Glutamatergic neuron (in vitro differentiated cells): Measurements from ENCODE around the gene PBX1. TPM values are rescaled to one million over a fixed set of nuclear protein-coding genes. Genes with fewer than 3 reads are reported as not detected.

Experiments
- DNase-seq: peaks from one replicate; pipeline ENCODE4 v3.0.0; 2022
- H3K27ac Mint-ChIP-seq: one replicate; pipeline ENCODE4 v1.8.0; 2020; ENCODE audit warnings: mild to moderate bottlenecking, mixed read lengths, inconsistent platforms; ENCODE audit not compliant: unreplicated experiment
- H3K27me3 Mint-ChIP-seq: one replicate; pipeline ENCODE4 v1.8.0; 2020; ENCODE audit warnings: mild to moderate bottlenecking, moderate library complexity, mixed read lengths, inconsistent platforms; ENCODE audit not compliant: unreplicated experiment
- H3K36me3 Mint-ChIP-seq: one replicate; pipeline ENCODE4 v1.8.0; 2020; ENCODE audit warnings: mild to moderate bottlenecking, mixed read lengths, inconsistent platforms; ENCODE audit not compliant: unreplicated experiment
- H3K4me1 Mint-ChIP-seq: one replicate; pipeline ENCODE4 v1.8.0; 2020; ENCODE audit warnings: mild to moderate bottlenecking, low read depth, mixed read lengths, inconsistent platforms; ENCODE audit not compliant: unreplicated experiment
- H3K4me3 Mint-ChIP-seq: one replicate; pipeline ENCODE4 v1.8.0; 2020; ENCODE audit warnings: mild to moderate bottlenecking, mixed read lengths, inconsistent platforms; ENCODE audit not compliant: unreplicated experiment
- H3K9me3 Mint-ChIP-seq: one replicate; pipeline ENCODE4 v1.8.0; 2020; ENCODE audit warnings: mild to moderate bottlenecking, moderate library complexity, mixed read lengths, inconsistent platforms; ENCODE audit not compliant: unreplicated experiment
- total RNA-seq: library from RNA; stranded (reverse); fragmentation: NEBNext Ultra II Directional; extraction: Animal tissue kit (Norgen Biotek cat#: 25700); gene quantifications from one replicate; pipeline ENCODE4 v1.2.1, GENCODE V29; 2021; ENCODE audit not compliant: unreplicated experiment
- TF ChIP-seq, protein P1 (sequence below): fragments of 200-600 bp; sonication (generic); IDR thresholded peaks from one replicate; pipeline ENCODE4 v1.5.0; 2021; ENCODE audit not compliant: partially characterized antibody, unreplicated experiment

The PBX1 gene
- total RNA-seq, 1 donor from 2014 or later = 98.7 TPM

DNA sequence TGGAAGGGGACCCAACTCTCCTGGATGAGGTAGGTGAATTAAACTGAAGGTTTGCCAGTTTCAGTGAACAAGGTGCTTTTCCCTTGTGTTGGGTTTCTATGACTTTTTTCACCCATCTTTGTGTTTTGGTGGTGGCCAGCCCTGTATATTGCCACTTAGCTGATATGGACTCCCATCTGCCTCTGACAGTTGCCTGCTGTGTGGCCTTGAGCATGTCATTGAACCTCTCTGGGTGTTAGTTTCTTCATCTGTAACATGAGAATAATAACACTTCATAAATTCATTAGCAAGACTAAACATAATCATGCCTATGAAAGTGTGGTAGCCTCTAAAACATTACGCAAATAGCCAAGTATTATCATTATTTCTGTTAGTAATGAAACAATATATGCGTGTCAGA is 141.7 kb downstream of the PBX1 start:
- no peak for DNase-seq
- H3K9me3 Mint-ChIP-seq = peaks cover 2% of the 10 kb centered on the region
- no peak overlapping the region for H3K27ac Mint-ChIP-seq
- no peaks in the 10 kb centered on the region for H3K36me3 Mint-ChIP-seq
- peaks cover 23% of the 10 kb centered on the region for H3K4me1 Mint-ChIP-seq
- no peak overlapping the region for H3K4me3 Mint-ChIP-seq
- TF ChIP-seq, protein P1, sequence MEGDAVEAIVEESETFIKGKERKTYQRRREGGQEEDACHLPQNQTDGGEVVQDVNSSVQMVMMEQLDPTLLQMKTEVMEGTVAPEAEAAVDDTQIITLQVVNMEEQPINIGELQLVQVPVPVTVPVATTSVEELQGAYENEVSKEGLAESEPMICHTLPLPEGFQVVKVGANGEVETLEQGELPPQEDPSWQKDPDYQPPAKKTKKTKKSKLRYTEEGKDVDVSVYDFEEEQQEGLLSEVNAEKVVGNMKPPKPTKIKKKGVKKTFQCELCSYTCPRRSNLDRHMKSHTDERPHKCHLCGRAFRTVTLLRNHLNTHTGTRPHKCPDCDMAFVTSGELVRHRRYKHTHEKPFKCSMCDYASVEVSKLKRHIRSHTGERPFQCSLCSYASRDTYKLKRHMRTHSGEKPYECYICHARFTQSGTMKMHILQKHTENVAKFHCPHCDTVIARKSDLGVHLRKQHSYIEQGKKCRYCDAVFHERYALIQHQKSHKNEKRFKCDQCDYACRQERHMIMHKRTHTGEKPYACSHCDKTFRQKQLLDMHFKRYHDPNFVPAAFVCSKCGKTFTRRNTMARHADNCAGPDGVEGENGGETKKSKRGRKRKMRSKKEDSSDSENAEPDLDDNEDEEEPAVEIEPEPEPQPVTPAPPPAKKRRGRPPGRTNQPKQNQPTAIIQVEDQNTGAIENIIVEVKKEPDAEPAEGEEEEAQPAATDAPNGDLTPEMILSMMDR = no peak
- no peaks in the 10 kb centered on the region for H3K27me3 Mint-ChIP-seq

DNA sequence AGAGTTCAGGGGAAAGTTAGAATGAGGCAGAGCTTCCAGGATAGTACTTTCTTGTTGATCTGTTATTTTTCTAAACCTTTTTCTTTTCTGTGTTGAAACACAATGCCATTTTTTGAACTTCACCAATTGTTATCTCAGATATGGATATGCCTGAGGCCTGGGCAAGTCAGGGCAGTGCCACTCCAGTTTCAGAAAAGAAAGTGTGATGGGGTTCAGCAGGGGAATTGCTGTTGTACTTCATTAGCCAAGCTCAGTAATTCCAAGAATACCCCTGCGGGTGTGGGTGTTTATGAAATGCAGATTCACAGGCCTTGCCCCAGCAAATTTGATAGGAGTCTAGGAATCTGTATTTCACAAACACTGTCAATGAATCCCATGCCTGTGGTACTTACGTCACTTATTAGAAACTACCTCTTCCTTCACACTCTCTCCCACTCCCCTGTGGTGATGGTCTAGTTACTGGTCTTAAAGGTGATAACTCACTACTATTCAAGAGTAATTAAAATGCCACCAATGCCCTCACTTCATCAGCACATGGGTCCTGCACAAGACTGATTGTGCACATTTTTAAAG is 142.3 kb downstream of the PBX1 start:
- no peaks in the 10 kb centered on the region for H3K36me3 Mint-ChIP-seq
- TF ChIP-seq, protein P1 = no peak
- no peak overlapping the region for H3K4me3 Mint-ChIP-seq
- H3K27ac Mint-ChIP-seq = no peak overlapping the region
- no peaks in the 10 kb centered on the region for H3K27me3 Mint-ChIP-seq
- H3K9me3 Mint-ChIP-seq = peaks cover 2% of the 10 kb centered on the region
- peaks cover 23% of the 10 kb centered on the region for H3K4me1 Mint-ChIP-seq
- DNase-seq = no peak

DNA sequence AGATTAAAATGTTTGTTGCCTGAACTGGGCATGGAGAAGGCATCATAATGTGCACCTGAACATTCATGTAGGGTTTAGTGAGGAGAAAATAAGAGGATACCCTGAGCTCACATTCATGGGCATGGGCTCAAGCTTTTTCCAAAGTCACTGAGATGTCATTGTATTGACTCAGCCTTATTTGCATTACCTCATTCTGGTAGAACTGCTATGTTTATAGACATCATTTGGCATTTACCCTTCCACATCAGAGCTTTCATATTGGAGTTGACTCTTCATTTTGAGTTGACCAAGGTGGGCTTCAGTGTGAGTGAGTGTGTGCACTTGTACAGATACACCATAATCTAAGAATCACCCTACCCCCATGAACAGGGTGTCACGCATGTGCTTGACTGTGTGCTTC is 143.2 kb downstream of the PBX1 start:
- Mint-ChIP-seq H3K9me3 (peaks cover 4% of the 10 kb centered on the region), H3K27ac (peak overlapping the region; percentile 4), H3K36me3 (no peaks in the 10 kb centered on the region), H3K4me1 (peaks cover 32% of the 10 kb centered on the region), H3K27me3 (no peaks in the 10 kb centered on the region), H3K4me3 (peak overlapping the region; percentile 26)
- DNase-seq = no peak
- TF ChIP-seq, protein P1 = no peak

DNA sequence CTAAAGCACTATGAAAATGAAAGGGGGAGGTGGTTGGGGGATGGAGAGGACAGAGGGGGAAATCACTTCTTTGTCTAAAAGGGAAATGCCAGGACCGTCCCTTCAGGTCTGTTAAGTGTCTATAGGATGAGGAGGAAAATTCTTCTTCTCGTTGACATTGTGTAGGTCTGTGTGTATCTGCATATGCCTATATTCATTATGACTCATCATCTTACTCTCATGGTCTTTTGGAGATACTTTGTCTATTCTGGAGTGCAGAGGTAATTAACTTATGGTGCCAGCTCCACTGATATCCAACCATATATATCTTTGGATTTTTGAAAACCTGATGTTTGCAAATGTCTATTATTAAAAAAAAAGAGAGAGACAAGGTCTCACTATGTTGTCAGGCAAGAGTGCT is 143.7 kb downstream of the PBX1 start:
- H3K36me3 Mint-ChIP-seq = no peaks in the 10 kb centered on the region

DNA sequence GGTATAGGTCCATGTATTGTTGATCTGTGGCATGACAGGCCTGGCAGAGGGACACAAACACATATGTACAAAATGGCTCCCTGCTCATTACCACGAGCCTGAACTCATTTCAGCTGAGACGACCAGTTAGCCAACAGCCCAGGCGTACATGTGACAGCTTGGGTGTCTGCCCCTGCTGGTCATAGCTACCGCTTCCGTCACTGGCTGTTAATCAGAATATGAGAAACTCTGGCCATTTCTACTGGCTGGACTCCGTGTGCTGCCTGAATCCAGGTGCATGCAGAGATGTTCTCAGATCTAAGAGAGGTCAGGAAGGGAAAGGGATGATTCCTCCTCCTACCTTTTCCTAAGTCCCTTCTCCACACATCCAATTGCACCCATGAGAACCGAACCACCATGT is 144.5 kb downstream of the PBX1 start:
- no peak overlapping the region for H3K4me3 Mint-ChIP-seq
- peaks cover 37% of the 10 kb centered on the region for H3K4me1 Mint-ChIP-seq

More for the DNA sequence above, 143.7 kb downstream of the PBX1 start:
- Mint-ChIP-seq H3K4me1 (peaks cover 35% of the 10 kb centered on the region), H3K27ac (no peak overlapping the region), H3K27me3 (no peaks in the 10 kb centered on the region), H3K4me3 (no peak overlapping the region), H3K9me3 (peaks cover 6% of the 10 kb centered on the region)
- TF ChIP-seq, protein P1 = no peak
- no peak for DNase-seq

More for the DNA sequence above, 144.5 kb downstream of the PBX1 start:
- DNase-seq = peak; percentile 46
- peaks cover 6% of the 10 kb centered on the region for H3K9me3 Mint-ChIP-seq
- TF ChIP-seq, protein P1 = peak; percentile 19
- peak overlapping the region; percentile 28 for H3K27ac Mint-ChIP-seq
- no peaks in the 10 kb centered on the region for H3K36me3 Mint-ChIP-seq
- H3K27me3 Mint-ChIP-seq = peaks cover 2% of the 10 kb centered on the region
